NCI-H2081 (cell line): ENCODE measurements around the gene BOLL.
"Not testable (repeated sequence)": the region's sequence is repeated elsewhere in the genome, so short reads cannot be mapped to it uniquely, and the experiment has no call there.

Experiments
- DNase-seq, 2 experiments: peaks; one replicate each; lab custom pipeline; 2025; lab: John Stamatoyannopoulos, UW

The BOLL gene

GRCh38 chr2:197798187-197798586 lies 13.1 kb upstream of the BOLL start:
- DNase-seq, result no peak

- DNase-seq, result no peak
Measured at GRCh38 chr2:197795277-197795676, 10.2 kb upstream of the BOLL start.

- no peak for DNase-seq
Measured at GRCh38 chr2:197793456-197793855, 8.3 kb upstream of the BOLL start.

- DNase-seq, result no peak
Measured at GRCh38 chr2:197786010-197786877, 1.1 kb upstream of the BOLL start.

GRCh38 chr2:197782126-197782525 lies 3.0 kb downstream of the BOLL start:
- DNase-seq, result no peak

GRCh38 chr2:197779261-197779660 lies 5.9 kb downstream of the BOLL start:
- DNase-seq, result no peak

- peak; percentile 3 to 4 for DNase-seq
Measured at GRCh38 chr2:197777823-197778407, 7.2 kb downstream of the BOLL start.

- DNase-seq, result no peak
Measured at GRCh38 chr2:197760293-197760657, 24.8 kb downstream of the BOLL start.

- no peak for DNase-seq
Measured at GRCh38 chr2:197759625-197760292, 25.4 kb downstream of the BOLL start.

- no peak for DNase-seq
Measured at GRCh38 chr2:197759013-197759412, 26.1 kb downstream of the BOLL start.

- DNase-seq, result no peak
Measured at GRCh38 chr2:197740200-197740599, 44.9 kb downstream of the BOLL start.

GRCh38 chr2:197728555-197729544 lies 56.3 kb downstream of the BOLL start:
- DNase-seq, result not testable (repeated sequence)

GRCh38 chr2:197727011-197727410 lies 58.1 kb downstream of the BOLL start:
- no peak for DNase-seq

GRCh38 chr2:197717863-197718262 lies 67.3 kb downstream of the BOLL start:
- no peak for DNase-seq

GRCh38 chr2:197713271-197713670 lies 71.8 kb downstream of the BOLL start:
- DNase-seq, result no peak

GRCh38 chr2:197711578-197711977 lies 73.5 kb downstream of the BOLL start:
- DNase-seq, result no peak

GRCh38 chr2:197710424-197711042 lies 74.6 kb downstream of the BOLL start:
- DNase-seq, result no peak

GRCh38 chr2:197709140-197709539 lies 76.0 kb downstream of the BOLL start:
- not testable (repeated sequence) for DNase-seq

GRCh38 chr2:197708331-197708730 lies 76.8 kb downstream of the BOLL start:
- no peak for DNase-seq

GRCh38 chr2:197707316-197708213 lies 77.6 kb downstream of the BOLL start:
- peak in 1 of 2 experiments; percentile 20 for DNase-seq
